ENCODE data around the gene DRC3.

The DRC3 gene

DNA sequence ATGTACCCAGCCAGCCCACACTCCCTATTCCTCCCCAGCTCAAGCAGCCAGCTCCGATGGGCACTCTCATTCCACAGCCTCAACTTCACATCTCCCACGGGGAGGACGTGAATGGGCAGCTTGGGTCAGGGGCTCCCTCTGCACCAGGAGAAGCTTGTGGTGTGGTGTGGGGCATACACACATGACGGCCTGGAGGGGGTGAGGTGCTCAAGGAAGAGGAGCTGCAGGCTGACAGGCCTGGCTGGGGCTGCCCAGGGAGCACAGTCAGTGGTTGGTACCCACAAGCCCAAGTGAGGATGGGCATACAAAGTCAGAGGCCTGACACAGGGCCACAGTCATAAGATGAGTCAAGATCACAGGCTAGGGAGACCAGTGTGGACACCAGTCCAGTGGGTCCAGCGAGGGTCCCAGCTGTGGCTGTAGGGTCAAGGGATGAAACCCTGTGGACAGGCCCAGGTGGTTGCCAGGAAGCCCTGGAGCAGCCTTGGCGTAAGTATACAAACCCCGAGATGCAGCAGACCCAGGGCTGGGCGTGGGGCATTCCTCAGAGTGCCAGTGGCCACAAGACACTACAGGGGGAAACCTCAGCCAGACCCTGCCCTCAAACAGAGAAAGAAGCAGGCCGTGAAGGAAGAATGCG is 4.4 kb downstream of the DRC3 start:
- TF ChIP-seq, protein P1, sequence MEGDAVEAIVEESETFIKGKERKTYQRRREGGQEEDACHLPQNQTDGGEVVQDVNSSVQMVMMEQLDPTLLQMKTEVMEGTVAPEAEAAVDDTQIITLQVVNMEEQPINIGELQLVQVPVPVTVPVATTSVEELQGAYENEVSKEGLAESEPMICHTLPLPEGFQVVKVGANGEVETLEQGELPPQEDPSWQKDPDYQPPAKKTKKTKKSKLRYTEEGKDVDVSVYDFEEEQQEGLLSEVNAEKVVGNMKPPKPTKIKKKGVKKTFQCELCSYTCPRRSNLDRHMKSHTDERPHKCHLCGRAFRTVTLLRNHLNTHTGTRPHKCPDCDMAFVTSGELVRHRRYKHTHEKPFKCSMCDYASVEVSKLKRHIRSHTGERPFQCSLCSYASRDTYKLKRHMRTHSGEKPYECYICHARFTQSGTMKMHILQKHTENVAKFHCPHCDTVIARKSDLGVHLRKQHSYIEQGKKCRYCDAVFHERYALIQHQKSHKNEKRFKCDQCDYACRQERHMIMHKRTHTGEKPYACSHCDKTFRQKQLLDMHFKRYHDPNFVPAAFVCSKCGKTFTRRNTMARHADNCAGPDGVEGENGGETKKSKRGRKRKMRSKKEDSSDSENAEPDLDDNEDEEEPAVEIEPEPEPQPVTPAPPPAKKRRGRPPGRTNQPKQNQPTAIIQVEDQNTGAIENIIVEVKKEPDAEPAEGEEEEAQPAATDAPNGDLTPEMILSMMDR (conservative IDR thresholded peaks at IDR 0.05; ENCODE audit: low read length): no peak
- no peak overlapping the region for H3K4me3 ChIP-seq (ENCODE audit: low read length)

GRCh38 chr17:17978481-17979424 is 6.1 kb downstream of the DRC3 start:
- no peak overlapping the region for H3K4me3 ChIP-seq (ENCODE audit: low read length)
- DNase-seq (ENCODE audit: low read depth): no peak
- TF ChIP-seq, protein P1 (conservative IDR thresholded peaks at IDR 0.05; ENCODE audit: low read length): no peak

More for the DNA sequence above, 4.4 kb downstream of the DRC3 start:
- DNase-seq (ENCODE audit: low read depth): no peak

DNA sequence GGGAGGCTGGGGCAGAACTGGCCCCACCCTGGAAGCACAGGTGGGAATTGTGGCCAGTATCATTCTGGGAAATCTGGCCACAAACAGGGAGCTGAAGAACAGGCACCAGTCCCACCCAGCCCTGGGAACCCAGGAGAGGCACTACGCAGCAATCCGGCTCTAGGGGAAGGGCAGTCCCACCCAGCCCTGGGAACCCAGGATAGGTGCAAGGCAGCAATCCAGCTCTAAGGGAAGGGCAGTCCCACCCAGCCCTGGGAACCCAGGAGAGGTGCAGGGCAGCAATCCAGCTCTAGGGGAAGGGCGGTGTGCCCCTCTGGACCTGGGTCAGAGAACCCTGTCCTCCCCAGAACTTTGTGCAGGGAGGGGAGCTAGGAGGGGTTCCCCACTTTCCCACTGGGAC is 7.1 kb downstream of the DRC3 start:
- DNase-seq (ENCODE audit: low read depth): no peak
- TF ChIP-seq, protein P1 (conservative IDR thresholded peaks at IDR 0.05; ENCODE audit: low read length): no peak
- H3K4me3 ChIP-seq (ENCODE audit: low read length): no peak overlapping the region

- no peak for DNase-seq (ENCODE audit: low read depth)
- TF ChIP-seq, protein P1 (conservative IDR thresholded peaks at IDR 0.05; ENCODE audit: low read length): no peak
- H3K4me3 ChIP-seq (ENCODE audit: low read length): no peak overlapping the region
Observed at GRCh38 chr17:17981330-17981729, 8.7 kb downstream of the DRC3 start.

- no peak for DNase-seq (ENCODE audit: low read depth)
- H3K4me3 ChIP-seq (ENCODE audit: low read length): no peak overlapping the region
- TF ChIP-seq, protein P1 (conservative IDR thresholded peaks at IDR 0.05; ENCODE audit: low read length): no peak
Observed at GRCh38 chr17:17982801-17983200, 10.1 kb downstream of the DRC3 start.

DNA sequence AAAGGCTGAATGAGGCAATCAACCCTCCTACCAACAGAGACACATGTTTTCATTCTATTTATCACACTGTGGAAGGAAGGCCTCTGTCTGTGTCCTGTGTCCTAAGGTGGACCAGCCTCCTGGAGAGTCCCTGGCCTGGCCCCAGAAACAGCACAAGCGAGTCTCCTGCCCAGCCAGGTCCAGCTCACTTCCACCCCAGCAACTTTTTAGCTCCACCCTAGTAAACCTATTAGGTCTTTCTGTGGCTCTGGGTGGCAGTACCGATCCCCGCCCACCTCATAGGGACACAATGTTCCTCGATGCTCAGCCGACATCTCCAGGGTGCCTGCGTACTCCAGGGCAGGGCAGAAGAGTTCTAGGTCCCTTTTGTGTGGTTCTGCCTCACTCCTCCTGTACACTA is 10.7 kb downstream of the DRC3 start:
- DNase-seq (ENCODE audit: low read depth): no peak
- H3K4me3 ChIP-seq (ENCODE audit: low read length): no peak overlapping the region
- TF ChIP-seq, protein P1 (conservative IDR thresholded peaks at IDR 0.05; ENCODE audit: low read length): no peak

Data from AG10803 (cell line).